ENCODE data around the gene SH3RF3. TPM values are rescaled to one million over a fixed set of nuclear protein-coding genes. Genes with fewer than 3 reads are reported as not detected.

SH3RF3 gene
- polyA plus RNA-seq, 2 donors: 1.1 to 1.3 TPM

DNA sequence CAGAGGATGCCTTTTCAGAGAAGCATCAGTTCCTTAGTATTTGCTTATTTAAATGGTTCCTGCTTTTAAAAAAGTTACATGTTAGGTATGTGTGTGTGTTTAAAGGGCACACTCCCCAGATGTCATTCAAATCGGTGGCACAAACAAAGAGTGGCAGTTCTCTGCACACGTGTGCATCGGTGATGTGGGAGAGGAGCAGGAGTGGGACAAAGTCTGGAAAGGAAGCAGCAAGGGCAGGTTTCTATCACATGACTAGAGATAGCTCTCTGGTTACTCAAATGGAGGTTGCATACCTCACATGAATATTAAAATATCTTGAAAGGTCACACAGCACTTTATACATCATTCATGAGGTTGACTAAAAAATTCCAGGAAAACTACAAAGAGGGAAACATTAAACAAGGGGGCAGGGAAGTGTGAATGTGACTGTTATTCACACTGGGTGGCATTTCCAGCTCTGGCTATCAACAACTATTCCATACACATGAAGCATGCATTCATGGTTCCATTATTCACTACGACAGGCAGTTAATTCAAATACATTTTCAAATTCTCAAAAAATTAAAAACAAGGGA is 420.1 kb downstream of the SH3RF3 start:
- Histone ChIP-seq H3K27me3 (ENCODE audit: control insufficient read depth in 1 of 2, insufficient read depth in 2 of 2, low read length in 2 of 2) (no peaks in the 10 kb centered on the region), H3K4me1 (ENCODE audit: control insufficient read depth in 2 of 2, insufficient read depth in 2 of 2, low read length in 1 of 2) (no peaks in the 10 kb centered on the region), H3K9me3 (ENCODE audit: control insufficient read depth in 2 of 2, insufficient read depth in 1 of 2, low read depth in 1 of 2, low read length in 1 of 2) (no peaks in the 10 kb centered on the region), H3K4me3 (ENCODE audit: low read depth in 1 of 2, low read length in 2 of 2) (no peak overlapping the region), H3K36me3 (ENCODE audit: control insufficient read depth in 2 of 2, insufficient read depth in 2 of 2, low read length in 1 of 2) (no peaks in the 10 kb centered on the region), H3K27ac (ENCODE audit: low read depth in 2 of 2, low read length in 1 of 2) (no peak overlapping the region)
- WGBS, 2 donors: 80 to 82% methylated on average over 4 of the region's 4 CpGs

Other genes with a start within 250 kb of the SH3RF3 start
- gene EDAR, start 140.0 kb upstream of the SH3RF3 start, polyA plus RNA-seq: 1 to 10 TPM; 1.3 to 2.3 TPM